GM23248 (cell line): Measurements from ENCODE around the gene PCCB.

Source experiments
- EZH2 ChIP-seq: fragments of 200-600 bp; sonication (generic); IDR thresholded peaks from 2 replicates; pipeline ENCODE4 v1.6.1; 2018; ENCODE audit warnings: antibody characterized with exemption, mild to moderate bottlenecking; ENCODE audit not compliant: insufficient read depth, poor library complexity, severe bottlenecking
- EZH2phosphoT487 ChIP-seq: fragments of 200-600 bp; sonication (generic); IDR thresholded peaks from 2 replicates; pipeline ENCODE4 v1.6.1; 2018; ENCODE audit warnings: antibody characterized with exemption, moderate library complexity, mild to moderate bottlenecking, low read depth; ENCODE audit not compliant: insufficient read depth

DNA sequence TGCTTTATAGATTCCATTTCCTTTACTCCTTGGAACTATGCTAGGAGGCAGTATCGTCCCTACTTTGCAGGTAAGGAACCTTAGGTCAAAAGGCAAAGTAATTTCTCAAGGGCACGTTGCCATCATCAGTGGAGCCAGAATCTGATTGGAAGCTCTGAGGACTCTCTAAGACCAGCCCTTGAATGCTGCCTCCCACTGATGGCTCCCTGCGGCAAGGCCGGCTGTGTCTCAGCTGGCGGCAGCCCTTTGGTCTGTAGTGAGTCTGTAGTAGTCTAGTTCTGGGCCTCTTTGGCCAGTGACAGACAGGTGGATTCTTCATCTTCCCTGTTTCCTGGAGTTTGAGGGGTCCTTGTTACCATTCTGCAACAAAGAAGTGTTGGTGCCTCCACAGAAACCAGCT lies 76.2 kb downstream of the PCCB start:
- TF ChIP-seq EZH2phosphoT487 (no peak), EZH2 (no peak)
